Astrocyte (in vitro differentiated cells and primary cell): Measurements from ENCODE around the gene STX5.

Source experiments
- EZH2 ChIP-seq: IDR thresholded peaks from 2 replicates; pipeline ENCODE4 v1.6.1; 2012; ENCODE audit warnings: mild to moderate bottlenecking, low read length, inconsistent platforms; ENCODE audit not compliant: insufficient read depth
- TF ChIP-seq, protein P1 (sequence below): IDR thresholded peaks from 2 replicates; pipeline ENCODE4 v1.5.1; 2011; ENCODE audit warnings: low read depth, mild to moderate bottlenecking, inconsistent platforms, low read length, moderate library complexity; ENCODE audit not compliant: insufficient read depth

DNA sequence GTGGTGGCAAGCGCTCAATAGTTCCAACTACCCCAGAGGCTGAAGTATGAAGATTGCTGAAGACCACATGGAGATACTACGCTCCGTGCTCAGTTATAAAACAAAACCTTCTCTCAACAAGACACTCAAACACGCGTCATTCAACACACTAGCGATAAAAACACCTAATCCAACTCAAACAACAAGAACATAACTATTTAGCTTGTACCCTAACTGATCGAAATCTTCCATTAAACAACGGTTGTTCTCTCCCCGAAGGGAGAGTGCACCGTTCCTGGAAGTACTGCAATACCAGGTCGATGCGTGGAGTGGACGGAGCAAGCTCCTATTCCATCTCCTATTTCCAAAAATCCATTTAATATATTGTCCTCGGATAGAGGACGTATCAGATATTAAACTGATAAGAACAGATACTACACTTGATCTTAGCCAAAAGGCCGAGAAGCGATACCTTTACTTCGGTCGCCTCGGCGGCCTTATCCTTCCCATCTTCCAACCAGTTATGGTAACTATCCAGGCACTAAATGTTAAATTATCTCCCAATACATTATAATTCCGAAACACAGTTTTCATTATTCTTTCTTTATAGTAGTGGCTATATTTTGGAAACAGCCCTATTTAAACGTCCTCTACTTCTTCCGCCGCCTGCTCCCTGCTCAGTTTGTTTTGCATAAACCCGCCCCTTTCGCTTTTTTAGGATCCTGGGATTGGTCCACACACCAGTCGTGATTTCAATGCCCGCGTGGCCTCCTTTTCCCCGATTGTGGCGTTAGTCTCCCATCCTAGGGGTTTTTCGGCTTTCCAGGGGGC lies 9.7 kb upstream of the STX5 start:
- TF ChIP-seq, protein P1, sequence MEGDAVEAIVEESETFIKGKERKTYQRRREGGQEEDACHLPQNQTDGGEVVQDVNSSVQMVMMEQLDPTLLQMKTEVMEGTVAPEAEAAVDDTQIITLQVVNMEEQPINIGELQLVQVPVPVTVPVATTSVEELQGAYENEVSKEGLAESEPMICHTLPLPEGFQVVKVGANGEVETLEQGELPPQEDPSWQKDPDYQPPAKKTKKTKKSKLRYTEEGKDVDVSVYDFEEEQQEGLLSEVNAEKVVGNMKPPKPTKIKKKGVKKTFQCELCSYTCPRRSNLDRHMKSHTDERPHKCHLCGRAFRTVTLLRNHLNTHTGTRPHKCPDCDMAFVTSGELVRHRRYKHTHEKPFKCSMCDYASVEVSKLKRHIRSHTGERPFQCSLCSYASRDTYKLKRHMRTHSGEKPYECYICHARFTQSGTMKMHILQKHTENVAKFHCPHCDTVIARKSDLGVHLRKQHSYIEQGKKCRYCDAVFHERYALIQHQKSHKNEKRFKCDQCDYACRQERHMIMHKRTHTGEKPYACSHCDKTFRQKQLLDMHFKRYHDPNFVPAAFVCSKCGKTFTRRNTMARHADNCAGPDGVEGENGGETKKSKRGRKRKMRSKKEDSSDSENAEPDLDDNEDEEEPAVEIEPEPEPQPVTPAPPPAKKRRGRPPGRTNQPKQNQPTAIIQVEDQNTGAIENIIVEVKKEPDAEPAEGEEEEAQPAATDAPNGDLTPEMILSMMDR, result no peak
- no peak for TF ChIP-seq EZH2
